Measurements from ENCODE around the gene TTC28.

Gene TTC28

DNA sequence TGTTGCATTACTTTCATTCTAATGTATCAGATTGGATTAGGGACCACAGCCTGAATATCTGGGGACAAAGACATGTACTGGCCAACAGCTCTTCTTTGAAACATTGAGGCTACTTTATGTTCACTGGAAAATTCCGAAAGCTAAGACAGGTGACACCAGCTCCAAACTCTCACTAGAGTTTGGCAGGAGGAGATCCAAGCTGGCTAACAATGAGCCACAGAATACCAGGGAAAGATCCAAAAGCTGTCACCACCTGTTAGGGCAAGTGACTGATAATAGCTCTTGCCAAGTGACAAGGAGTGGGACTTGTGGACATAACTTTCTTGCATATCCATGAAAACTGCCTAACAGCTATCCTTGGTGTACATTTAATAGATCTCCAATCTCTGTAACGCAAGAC, 333.3 kb downstream of the TTC28 start:
- no peak for DNase-seq

- no peak for DNase-seq
Observed at GRCh38 chr22:28344918-28345703, 334.5 kb downstream of the TTC28 start.

DNA sequence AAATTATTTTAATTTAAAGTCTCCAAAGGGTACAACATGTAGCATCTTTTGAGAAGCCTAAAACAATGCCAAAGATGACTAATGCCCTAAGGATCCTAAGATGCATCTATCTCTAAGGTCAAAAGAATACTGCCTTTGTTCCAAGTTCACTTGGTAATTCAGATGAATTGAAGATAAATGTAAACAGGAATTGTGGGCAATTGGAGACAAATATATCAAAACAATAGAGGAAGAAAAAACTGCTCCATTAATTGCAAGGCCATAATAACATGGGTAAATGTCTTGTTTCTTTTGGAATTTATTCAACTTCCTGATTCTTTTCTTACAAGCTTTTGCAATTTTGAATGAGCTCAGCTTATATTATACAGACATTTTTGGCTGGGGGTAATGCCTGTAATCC, 338.6 kb downstream of the TTC28 start:
- no peak for DNase-seq

GRCh38 chr22:28333088-28333487, 346.6 kb downstream of the TTC28 start:
- DNase-seq: no peak

GRCh38 chr22:28332410-28332809, 347.2 kb downstream of the TTC28 start:
- no peak for DNase-seq

DNA sequence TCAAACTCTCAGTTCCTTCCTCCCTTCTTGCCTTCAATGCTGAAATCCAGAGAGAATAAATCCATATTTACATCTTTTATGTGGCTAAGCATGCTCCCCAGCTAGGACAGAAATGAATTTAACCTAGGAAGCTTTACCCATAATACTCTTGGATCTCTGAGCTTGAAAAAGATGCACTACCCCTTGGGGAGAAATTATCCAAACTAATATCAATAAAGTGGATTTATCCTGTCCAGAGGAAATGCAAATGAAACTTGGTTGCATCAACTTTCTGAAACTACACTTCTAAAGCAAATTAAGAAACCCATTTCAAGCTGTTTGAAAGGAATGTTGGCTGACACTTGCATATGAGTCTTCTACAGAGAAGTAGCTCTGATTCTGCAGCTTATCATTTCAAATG, 347.9 kb downstream of the TTC28 start:
- no peak for DNase-seq

DNA sequence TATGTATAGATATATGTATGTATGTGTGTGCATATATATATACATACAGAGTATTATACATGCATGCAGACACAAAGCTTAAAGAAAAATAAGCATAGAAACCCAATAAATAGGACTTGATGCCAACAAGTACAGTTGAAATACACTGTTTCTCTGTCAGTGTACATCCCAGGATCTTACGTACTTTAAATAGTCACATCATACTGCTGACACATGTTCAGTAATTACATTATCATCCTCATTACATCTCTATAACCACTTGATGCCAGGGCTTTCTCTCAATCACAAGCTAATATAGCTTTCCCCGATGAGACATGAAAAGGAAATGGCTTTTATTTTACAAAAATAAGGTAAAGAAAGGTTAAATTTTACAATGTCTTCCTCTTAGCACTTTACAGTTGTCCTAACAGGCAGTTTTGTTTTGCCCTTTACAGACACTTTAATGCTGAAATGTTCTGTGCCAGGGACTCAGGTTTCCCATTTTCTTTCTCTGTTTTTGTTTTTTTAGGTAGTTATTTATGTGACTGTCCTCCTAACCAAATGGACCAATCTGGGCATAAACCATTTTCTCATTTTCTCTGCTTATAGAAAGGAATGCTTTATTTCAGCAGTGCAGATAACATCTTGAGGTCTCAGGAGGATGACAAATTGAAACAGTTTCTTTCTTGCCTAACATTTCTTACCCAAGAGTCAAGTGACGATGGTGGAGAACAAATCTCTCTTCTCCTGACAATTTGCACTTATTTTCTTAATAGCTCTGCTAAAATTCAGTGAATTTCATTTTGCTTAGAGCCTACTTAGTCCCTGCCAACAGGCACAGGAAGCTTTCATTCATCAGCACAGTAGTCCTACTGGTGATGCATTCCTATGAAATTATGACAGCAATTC, 350.2 kb downstream of the TTC28 start:
- DNase-seq: no peak

DNA sequence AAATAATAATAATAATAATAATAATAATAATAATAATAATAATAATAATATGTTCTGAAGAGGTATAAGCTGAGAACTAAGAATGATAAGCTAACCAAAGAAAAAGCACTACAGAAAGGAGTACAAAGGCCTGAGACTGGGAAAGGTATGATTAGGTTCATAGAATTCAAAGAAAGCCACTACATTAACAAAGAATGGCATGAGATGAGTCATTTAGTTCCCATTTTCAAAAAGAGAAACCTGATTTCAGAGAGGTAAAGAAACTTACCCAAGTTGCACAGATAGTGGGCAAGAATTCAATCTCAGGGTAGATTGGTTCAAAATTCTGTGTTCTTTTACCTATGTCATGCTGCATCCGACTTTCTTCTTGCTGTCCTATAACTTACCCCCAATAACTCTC, 350.9 kb downstream of the TTC28 start:
- no peak for DNase-seq

GRCh38 chr22:28316014-28316413, 363.6 kb downstream of the TTC28 start:
- no peak for DNase-seq

- no peak for DNase-seq
Observed at GRCh38 chr22:28314959-28315358, 364.7 kb downstream of the TTC28 start.

GRCh38 chr22:28310299-28310698, 369.3 kb downstream of the TTC28 start:
- DNase-seq: no peak

GRCh38 chr22:28299753-28300152, 379.9 kb downstream of the TTC28 start:
- peak; percentile 35 for DNase-seq

- no peak for DNase-seq
Observed at GRCh38 chr22:28299309-28299708, 380.3 kb downstream of the TTC28 start.

GRCh38 chr22:28297504-28297903, 382.1 kb downstream of the TTC28 start:
- DNase-seq: peak; percentile 40

DNA sequence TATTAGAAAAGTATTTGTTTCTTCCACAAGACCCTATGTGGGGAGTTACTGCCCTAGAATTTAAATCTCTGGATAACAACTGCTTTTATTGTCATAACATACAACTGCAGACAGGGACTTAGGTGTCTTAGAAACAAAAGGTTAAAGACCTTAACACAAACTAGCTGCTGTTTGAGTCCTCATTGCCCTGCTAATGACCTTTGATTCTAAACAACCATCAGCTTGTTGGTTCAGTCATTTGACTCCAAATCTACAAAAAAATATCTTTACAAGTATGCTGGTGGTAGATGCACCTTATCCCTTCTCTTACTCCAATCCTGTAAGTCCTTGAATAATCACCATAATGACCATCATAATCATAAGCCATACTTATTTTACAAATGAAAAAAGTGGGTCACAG, 383.2 kb downstream of the TTC28 start:
- no peak for DNase-seq

DNA sequence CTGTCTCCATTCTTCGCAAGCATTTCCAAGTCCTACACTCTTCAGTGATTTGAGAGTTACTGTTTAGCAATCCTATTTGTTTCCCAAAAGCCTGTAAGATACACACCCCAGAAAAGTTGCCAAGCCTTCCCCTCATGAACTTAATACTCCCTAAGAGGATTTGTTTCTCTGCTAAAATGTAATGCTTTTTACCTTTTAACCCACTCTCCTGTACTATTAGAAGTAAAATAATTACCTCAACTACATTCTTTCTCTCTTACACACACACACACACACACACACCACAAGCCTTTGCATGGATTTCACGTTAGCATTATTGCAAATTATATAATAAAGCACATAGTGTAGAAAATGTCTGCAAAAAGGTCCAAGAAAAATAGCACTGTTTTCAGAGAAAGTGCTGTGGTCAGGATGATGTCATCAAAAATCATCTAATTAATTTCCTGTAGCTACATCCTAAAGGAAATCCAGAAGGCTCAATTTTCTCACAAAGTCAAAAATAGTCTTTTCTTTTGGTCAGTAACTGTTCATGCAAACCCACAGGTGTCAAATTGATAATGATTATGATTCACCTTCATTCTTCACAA, 396.5 kb downstream of the TTC28 start:
- no peak for DNase-seq

DNA sequence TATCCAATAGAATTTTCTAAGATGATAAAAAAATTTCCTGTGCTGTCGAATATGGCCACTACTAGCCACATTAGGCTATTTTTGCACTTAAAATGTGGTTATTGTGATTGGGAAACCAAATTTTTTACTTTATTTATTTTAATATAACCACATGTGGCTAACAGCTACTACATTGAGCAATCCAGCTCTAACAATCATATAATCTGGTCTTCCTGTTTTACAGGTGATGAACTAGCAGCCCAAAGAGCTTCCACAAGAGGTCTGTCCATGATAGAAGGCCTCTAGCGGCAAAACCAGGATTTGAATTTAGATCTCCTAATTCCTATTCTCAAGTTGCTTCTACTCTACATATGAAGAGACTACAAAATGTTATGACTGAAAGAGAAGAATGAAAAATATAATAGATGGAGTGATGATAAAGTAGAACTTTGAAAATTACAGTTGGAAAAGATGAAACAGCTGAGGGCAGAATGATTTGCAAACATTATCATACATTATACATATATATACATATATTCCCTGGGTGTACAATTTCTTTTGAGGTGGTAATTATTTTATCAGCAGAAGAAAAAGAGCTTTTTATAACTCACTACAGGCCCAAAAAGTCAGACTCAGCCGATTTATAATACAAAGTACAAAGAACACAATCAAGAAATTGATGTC, 397.1 kb downstream of the TTC28 start:
- DNase-seq: no peak

DNA sequence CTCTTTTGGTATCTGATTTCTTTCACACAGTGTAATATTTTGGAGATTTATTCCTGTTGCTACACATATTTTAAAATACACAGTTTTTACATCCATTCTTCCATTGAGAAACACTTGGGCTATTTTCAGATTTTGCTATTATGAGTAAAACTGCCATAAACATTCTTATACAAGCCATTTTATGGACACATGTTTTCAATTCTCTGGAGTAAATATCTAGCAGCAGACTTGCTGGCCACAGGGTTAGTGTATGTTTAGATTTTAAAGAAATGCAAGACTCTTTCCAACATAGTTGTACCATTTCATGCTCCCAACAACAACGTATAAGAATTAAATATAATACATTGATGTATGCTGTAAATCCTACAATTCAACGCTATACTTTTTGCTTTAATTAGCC, 399.8 kb downstream of the TTC28 start:
- DNase-seq: no peak

DNA sequence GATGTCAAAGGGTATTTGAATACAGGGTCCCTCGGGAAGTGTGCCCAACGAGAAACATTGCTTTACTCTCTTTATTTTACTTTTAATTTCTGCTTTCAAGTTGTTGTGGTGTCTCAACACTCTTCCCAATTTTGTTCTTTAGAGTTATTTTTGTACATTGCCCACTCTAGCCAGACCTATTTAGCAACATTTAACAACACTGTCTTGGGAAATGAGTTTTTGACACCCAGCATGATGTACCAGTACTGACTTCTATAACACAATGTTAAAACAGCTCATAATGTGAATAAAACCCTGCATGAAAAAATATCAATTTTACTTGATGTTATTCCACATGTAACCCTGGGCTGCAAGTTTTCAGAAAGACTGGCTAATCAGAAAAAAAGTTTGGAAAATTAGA, 410.4 kb downstream of the TTC28 start:
- no peak for DNase-seq

- no peak for DNase-seq
Observed at GRCh38 chr22:28268850-28269249, 410.8 kb downstream of the TTC28 start.

- no peak for DNase-seq
Observed at GRCh38 chr22:28268171-28268570, 411.5 kb downstream of the TTC28 start.

DNA sequence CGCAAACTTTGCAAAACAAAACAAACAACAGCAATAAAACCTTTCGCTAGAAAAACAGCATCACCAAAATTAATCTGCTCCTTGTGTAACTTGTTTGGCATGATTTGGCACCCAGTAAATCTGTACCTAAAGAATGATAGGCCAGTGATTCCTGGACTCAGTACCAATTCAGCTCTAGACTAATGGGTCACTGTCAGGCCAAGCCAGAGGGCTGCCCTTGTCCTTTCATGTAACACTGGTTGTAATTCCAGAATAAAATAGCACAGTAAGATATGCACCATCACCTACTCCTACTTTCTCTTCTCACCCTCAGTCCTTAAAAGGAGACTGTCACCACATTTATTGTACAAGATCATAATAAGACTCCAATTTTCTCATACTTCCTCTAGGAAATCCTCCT, 419.0 kb downstream of the TTC28 start:
- DNase-seq: no peak

GRCh38 chr22:28259774-28260312, 419.8 kb downstream of the TTC28 start:
- DNase-seq: no peak

Data from NK-92 treated with Interleukin-12 subunit alpha and Interleukin-12 subunit beta, amount 100 ng/mL, for 24 hours (cell line).